RWPE1 (cell line): ENCODE measurements around the gene IQGAP3.

Source experiments
- CTCF ChIA-PET: fragments of 350-600 bp; sonication (Branson Sonifier 250); formaldehyde crosslinking; extraction: SDS; loops from one replicate; lab custom pipeline; 2021; lab: Yijun Ruan, JAX
- POLR2A ChIA-PET: fragments of 400-600 bp; formaldehyde crosslinking; extraction: SDS; loops from one replicate; lab custom pipeline; 2020; ENCODE audit warnings: antibody characterized with exemption; ENCODE audit not compliant: low non-redundant PET; lab: Yijun Ruan, JAX
- DNase-seq: peaks from one replicate; pipeline ENCODE4 v3.0.0; 2012; ENCODE audit warnings: low spot score
- H3K27ac ChIP-seq: fragments of 450-650 bp; 2 replicates; pipeline ENCODE4 v1.5.1; 2017
- TF ChIP-seq, protein P1 (sequence below): fragments of 450-650 bp; conservative IDR thresholded peaks from 2 replicates; pipeline ENCODE4 v1.5.1; 2017; ENCODE audit warnings: low read depth, mild to moderate bottlenecking

The IQGAP3 gene

GRCh38 chr1:156477526-156478249, 94.7 kb downstream of the IQGAP3 start:
- POLR2A ChIA-PET = no interaction called here
- no peak for DNase-seq
- CTCF ChIA-PET = interaction anchor here (0.5 kb wide), 1 partner anchor 22 kb away, joined by 3 read pairs; no protein-coding TSS in a partner anchor
- H3K27ac ChIP-seq = peak overlapping the region; percentile 58
- TF ChIP-seq, protein P1, sequence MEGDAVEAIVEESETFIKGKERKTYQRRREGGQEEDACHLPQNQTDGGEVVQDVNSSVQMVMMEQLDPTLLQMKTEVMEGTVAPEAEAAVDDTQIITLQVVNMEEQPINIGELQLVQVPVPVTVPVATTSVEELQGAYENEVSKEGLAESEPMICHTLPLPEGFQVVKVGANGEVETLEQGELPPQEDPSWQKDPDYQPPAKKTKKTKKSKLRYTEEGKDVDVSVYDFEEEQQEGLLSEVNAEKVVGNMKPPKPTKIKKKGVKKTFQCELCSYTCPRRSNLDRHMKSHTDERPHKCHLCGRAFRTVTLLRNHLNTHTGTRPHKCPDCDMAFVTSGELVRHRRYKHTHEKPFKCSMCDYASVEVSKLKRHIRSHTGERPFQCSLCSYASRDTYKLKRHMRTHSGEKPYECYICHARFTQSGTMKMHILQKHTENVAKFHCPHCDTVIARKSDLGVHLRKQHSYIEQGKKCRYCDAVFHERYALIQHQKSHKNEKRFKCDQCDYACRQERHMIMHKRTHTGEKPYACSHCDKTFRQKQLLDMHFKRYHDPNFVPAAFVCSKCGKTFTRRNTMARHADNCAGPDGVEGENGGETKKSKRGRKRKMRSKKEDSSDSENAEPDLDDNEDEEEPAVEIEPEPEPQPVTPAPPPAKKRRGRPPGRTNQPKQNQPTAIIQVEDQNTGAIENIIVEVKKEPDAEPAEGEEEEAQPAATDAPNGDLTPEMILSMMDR = no peak

- TF ChIP-seq, protein P1 = no peak
- ChIA-PET POLR2A (no interaction called here), CTCF (interaction anchor here (0.9 kb wide), 1 partner anchor 11 kb away, joined by 3 read pairs; no protein-coding TSS in a partner anchor)
- peak overlapping the region; percentile 58 for H3K27ac ChIP-seq
- no peak for DNase-seq
Observed at GRCh38 chr1:156476501-156477298, 95.7 kb downstream of the IQGAP3 start.

- TF ChIP-seq, protein P1 = no peak
- CTCF ChIA-PET = interaction anchor here (0.9 kb wide), 1 partner anchor 12 kb away, joined by 3 read pairs; no protein-coding TSS in a partner anchor
- no peak for DNase-seq
- POLR2A ChIA-PET = no interaction called here
- H3K27ac ChIP-seq = peak overlapping the region; percentile 58
Observed at GRCh38 chr1:156475568-156476500, 96.5 kb downstream of the IQGAP3 start.
